IMR-90 (cell line): ENCODE data around the gene KCNN4.
"Not testable (repeated sequence)": the region's sequence is repeated elsewhere in the genome, so short reads cannot be mapped to it uniquely, and the experiment has no call there.

ENCODE experiments used
- BHLHE40 ChIP-seq: fragments of 150-350 bp; IDR thresholded peaks from 2 replicates; pipeline ENCODE4 v1.6.1; 2016; ENCODE audit warnings: mild to moderate bottlenecking, low read depth, low read length
- MXI1 ChIP-seq: IDR thresholded peaks from 2 replicates; pipeline ENCODE4 v1.6.1; 2012; ENCODE audit warnings: low read depth, mild to moderate bottlenecking, low read length, moderate library complexity, borderline replicate concordance
- POLR2A ChIP-seq: IDR thresholded peaks from 2 replicates; pipeline ENCODE4 v1.6.1; 2012; ENCODE audit warnings: mild to moderate bottlenecking, low read depth, low read length
- RAD21 ChIP-seq: IDR thresholded peaks from 2 replicates; pipeline ENCODE4 v1.6.1; 2012; ENCODE audit warnings: low read length, improper control_type of control experiment
- RCOR1 ChIP-seq: IDR thresholded peaks from 2 replicates; pipeline ENCODE4 v1.6.1; 2012; ENCODE audit warnings: mild to moderate bottlenecking, low read length, improper control_type of control experiment; ENCODE audit not compliant: insufficient replicate concordance
- RFX5 ChIP-seq: IDR thresholded peaks from 2 replicates; pipeline ENCODE4 v1.8.0; 2012; ENCODE audit warnings: low read depth, mild to moderate bottlenecking, low read length, moderate library complexity
- TF ChIP-seq, protein P1 (sequence below): fragments of 150-350 bp; IDR thresholded peaks from 2 replicates; pipeline ENCODE4 v1.6.1; 2016; ENCODE audit warnings: low read depth, mild to moderate bottlenecking, low read length, moderate library complexity, borderline replicate concordance
- TF ChIP-seq, protein P2 (sequence below): conservative IDR thresholded peaks from 2 replicates; pipeline ENCODE4 v1.5.1; 2012; ENCODE audit warnings: mild to moderate bottlenecking, low read depth, low read length, improper control_type of control experiment

GRCh38 chr19:43774940-43775258 is 5.9 kb downstream of the KCNN4 start:
- not testable (repeated sequence) for TF ChIP-seq RAD21, BHLHE40, POLR2A, MXI1, RCOR1, RFX5
- TF ChIP-seq, protein P1, sequence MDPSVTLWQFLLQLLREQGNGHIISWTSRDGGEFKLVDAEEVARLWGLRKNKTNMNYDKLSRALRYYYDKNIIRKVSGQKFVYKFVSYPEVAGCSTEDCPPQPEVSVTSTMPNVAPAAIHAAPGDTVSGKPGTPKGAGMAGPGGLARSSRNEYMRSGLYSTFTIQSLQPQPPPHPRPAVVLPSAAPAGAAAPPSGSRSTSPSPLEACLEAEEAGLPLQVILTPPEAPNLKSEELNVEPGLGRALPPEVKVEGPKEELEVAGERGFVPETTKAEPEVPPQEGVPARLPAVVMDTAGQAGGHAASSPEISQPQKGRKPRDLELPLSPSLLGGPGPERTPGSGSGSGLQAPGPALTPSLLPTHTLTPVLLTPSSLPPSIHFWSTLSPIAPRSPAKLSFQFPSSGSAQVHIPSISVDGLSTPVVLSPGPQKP = not testable (repeated sequence)
- TF ChIP-seq, protein P2, sequence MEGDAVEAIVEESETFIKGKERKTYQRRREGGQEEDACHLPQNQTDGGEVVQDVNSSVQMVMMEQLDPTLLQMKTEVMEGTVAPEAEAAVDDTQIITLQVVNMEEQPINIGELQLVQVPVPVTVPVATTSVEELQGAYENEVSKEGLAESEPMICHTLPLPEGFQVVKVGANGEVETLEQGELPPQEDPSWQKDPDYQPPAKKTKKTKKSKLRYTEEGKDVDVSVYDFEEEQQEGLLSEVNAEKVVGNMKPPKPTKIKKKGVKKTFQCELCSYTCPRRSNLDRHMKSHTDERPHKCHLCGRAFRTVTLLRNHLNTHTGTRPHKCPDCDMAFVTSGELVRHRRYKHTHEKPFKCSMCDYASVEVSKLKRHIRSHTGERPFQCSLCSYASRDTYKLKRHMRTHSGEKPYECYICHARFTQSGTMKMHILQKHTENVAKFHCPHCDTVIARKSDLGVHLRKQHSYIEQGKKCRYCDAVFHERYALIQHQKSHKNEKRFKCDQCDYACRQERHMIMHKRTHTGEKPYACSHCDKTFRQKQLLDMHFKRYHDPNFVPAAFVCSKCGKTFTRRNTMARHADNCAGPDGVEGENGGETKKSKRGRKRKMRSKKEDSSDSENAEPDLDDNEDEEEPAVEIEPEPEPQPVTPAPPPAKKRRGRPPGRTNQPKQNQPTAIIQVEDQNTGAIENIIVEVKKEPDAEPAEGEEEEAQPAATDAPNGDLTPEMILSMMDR = not testable (repeated sequence)
